Measurements from ENCODE around the gene NECAB2.

- no peak for TF ChIP-seq EZH2 (IDR thresholded peaks at IDR 0.05; ENCODE audit: borderline replicate concordance, low read length)
- TF ChIP-seq, protein P1, sequence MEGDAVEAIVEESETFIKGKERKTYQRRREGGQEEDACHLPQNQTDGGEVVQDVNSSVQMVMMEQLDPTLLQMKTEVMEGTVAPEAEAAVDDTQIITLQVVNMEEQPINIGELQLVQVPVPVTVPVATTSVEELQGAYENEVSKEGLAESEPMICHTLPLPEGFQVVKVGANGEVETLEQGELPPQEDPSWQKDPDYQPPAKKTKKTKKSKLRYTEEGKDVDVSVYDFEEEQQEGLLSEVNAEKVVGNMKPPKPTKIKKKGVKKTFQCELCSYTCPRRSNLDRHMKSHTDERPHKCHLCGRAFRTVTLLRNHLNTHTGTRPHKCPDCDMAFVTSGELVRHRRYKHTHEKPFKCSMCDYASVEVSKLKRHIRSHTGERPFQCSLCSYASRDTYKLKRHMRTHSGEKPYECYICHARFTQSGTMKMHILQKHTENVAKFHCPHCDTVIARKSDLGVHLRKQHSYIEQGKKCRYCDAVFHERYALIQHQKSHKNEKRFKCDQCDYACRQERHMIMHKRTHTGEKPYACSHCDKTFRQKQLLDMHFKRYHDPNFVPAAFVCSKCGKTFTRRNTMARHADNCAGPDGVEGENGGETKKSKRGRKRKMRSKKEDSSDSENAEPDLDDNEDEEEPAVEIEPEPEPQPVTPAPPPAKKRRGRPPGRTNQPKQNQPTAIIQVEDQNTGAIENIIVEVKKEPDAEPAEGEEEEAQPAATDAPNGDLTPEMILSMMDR (conservative IDR thresholded peaks at IDR 0.05 in 1 of 2, IDR thresholded peaks at IDR 0.05 in 1 of 2; ENCODE audit: extremely low read depth in 1 of 2, insufficient read depth in 1 of 2, low read depth in 1 of 2, low read length in 2 of 2) = no peak
Observed at GRCh38 chr16:83958137-83958845, 9.8 kb upstream of the NECAB2 start.

Data from mammary epithelial cell (primary cell).